Right forelimb (tissue), 1 donor: ENCODE results near the gene C6orf89.

Source experiments
- DNase-seq: peaks from one replicate; pipeline ENCODE4 v3.0.0-alpha.2; 2018

Gene C6orf89

GRCh38 chr6:36954262-36954931 is 68.6 kb downstream of the C6orf89 start, which contains the start of gene PI16:
PI16 (plus strand) TSS chr6:36954738; CDS start chr6:36954761, 23 bp downstream.
- no peak for DNase-seq

GRCh38 chr6:36955136-36955535 is 69.4 kb downstream of the C6orf89 start:
- DNase-seq: no peak

- no peak for DNase-seq
Observed at GRCh38 chr6:36955671-36956445, 70.1 kb downstream of the C6orf89 start.

- DNase-seq: no peak
Observed at GRCh38 chr6:36956446-36956820, 70.7 kb downstream of the C6orf89 start.

GRCh38 chr6:36957773-36958271 is 72.1 kb downstream of the C6orf89 start:
- no peak for DNase-seq

GRCh38 chr6:36958775-36959554 is 73.2 kb downstream of the C6orf89 start:
- peak; percentile 26 for DNase-seq

GRCh38 chr6:36959555-36960250 is 74.0 kb downstream of the C6orf89 start:
- peak; percentile 39 for DNase-seq

- DNase-seq: peak; percentile 39
Observed at GRCh38 chr6:36961441-36962435, 76.0 kb downstream of the C6orf89 start.

- DNase-seq: peak; percentile 45
Observed at GRCh38 chr6:36962874-36963273, 77.1 kb downstream of the C6orf89 start.

GRCh38 chr6:36963451-36964290 is 77.9 kb downstream of the C6orf89 start:
- DNase-seq: peak; percentile 46

GRCh38 chr6:36964349-36964748 is 78.6 kb downstream of the C6orf89 start:
- no peak for DNase-seq

- peak; percentile 13 for DNase-seq
Observed at GRCh38 chr6:36964908-36965307, 79.2 kb downstream of the C6orf89 start.

- DNase-seq: peak; percentile 7
Observed at GRCh38 chr6:36967301-36967700, 81.5 kb downstream of the C6orf89 start.

- DNase-seq: peak; percentile 16
Observed at GRCh38 chr6:36967757-36968156, 82.0 kb downstream of the C6orf89 start.

GRCh38 chr6:36968266-36968977 is 82.7 kb downstream of the C6orf89 start:
- DNase-seq: peak; percentile 47

- DNase-seq: peak; percentile 37
Observed at GRCh38 chr6:36969240-36969691, 83.5 kb downstream of the C6orf89 start.

- DNase-seq: no peak
Observed at GRCh38 chr6:36969988-36970891, 84.5 kb downstream of the C6orf89 start.
